ENCODE results near the gene NME4. TPM values are rescaled to one million over a fixed set of nuclear protein-coding genes. Genes with fewer than 3 reads are reported as not detected.
"Not testable (repeated sequence)": the region's sequence is repeated elsewhere in the genome, so short reads cannot be mapped to it uniquely, and the experiment has no call there.

The NME4 gene
- polyA plus RNA-seq, 1 donor, result 106 TPM

GRCh38 chr16:361872-362701 lies 34.9 kb upstream of the NME4 start:
- peak; percentile 58 for DNase-seq

- not testable (repeated sequence) for DNase-seq
Measured at GRCh38 chr16:362702-362999, 34.3 kb upstream of the NME4 start.

- DNase-seq, result no peak
Measured at GRCh38 chr16:363110-363765, 33.8 kb upstream of the NME4 start.

GRCh38 chr16:363766-364490 lies 33.1 kb upstream of the NME4 start:
- DNase-seq, result no peak

GRCh38 chr16:364595-365491 lies 32.2 kb upstream of the NME4 start:
- DNase-seq, result no peak

- DNase-seq, result no peak
Measured at GRCh38 chr16:366476-366875, 30.5 kb upstream of the NME4 start.

- DNase-seq, result no peak
Measured at GRCh38 chr16:367333-367903, 29.6 kb upstream of the NME4 start.

- DNase-seq, result no peak
Measured at GRCh38 chr16:368388-369158, 28.4 kb upstream of the NME4 start.

- no peak for DNase-seq
Measured at GRCh38 chr16:369275-369865, 27.6 kb upstream of the NME4 start.

- DNase-seq, result no peak
Measured at GRCh38 chr16:369866-370436, 27.0 kb upstream of the NME4 start.

GRCh38 chr16:370443-370842 lies 26.6 kb upstream of the NME4 start, which contains the start of gene MRPL28:
TSS of gene MRPL28 (minus strand) at chr16:370538. CDS start at chr16:370218, 320 bp downstream.
- peak; percentile 93 for DNase-seq

GRCh38 chr16:370979-371514 lies 26.0 kb upstream of the NME4 start:
- DNase-seq, result no peak

GRCh38 chr16:371515-372301 lies 25.3 kb upstream of the NME4 start:
- DNase-seq, result no peak

GRCh38 chr16:372302-372983 lies 24.6 kb upstream of the NME4 start:
- DNase-seq, result no peak

GRCh38 chr16:373020-373598 lies 23.9 kb upstream of the NME4 start:
- no peak for DNase-seq

GRCh38 chr16:373848-374615 lies 23.0 kb upstream of the NME4 start:
- no peak for DNase-seq

- no peak for DNase-seq
Measured at GRCh38 chr16:374616-374926, 22.4 kb upstream of the NME4 start.

Measured in left kidney (tissue), 2 donors.